Omental fat pad (tissue), 4 donors: Measurements from ENCODE around the gene GPRIN3. TPM values are rescaled to one million over a fixed set of nuclear protein-coding genes. Genes with fewer than 3 reads are reported as not detected.
"Not testable (repeated sequence)": the region's sequence is repeated elsewhere in the genome, so short reads cannot be mapped to it uniquely, and the experiment has no call there.

ENCODE experiments used
- ATAC-seq: fragments of 150-250 bp; one replicate; pipeline ENCODE4 v1.9.1; 2016; ENCODE audit warnings: mild to moderate bottlenecking, moderate library complexity; ENCODE audit not compliant: low FRiP score
- DNase-seq: peaks from one replicate; pipeline ENCODE4 v3.0.0-alpha.2; 2019; ENCODE audit warnings: low spot score
- total RNA-seq, 4 donors: library from RNA; depleted of rRNA; stranded (reverse); fragments of >200 nt; gene quantifications; one replicate each; pipeline ENCODE4 v1.1.0, GENCODE V29; 2016
- TF ChIP-seq, protein P1 (sequence below), 3 donors: fragments of 450-650 bp; IDR thresholded peaks; one replicate each; pipeline ENCODE4 v1.5.1; 2016 to 2017; ENCODE audit warnings: antibody characterized with exemption in 3 of 3, mild to moderate bottlenecking in 3 of 3, moderate library complexity in 2 of 3

GPRIN3 gene
- total RNA-seq, 4 donors from 2014 or later: 3.3 to 19.3 (median 14.7) TPM

- TF ChIP-seq, protein P1, sequence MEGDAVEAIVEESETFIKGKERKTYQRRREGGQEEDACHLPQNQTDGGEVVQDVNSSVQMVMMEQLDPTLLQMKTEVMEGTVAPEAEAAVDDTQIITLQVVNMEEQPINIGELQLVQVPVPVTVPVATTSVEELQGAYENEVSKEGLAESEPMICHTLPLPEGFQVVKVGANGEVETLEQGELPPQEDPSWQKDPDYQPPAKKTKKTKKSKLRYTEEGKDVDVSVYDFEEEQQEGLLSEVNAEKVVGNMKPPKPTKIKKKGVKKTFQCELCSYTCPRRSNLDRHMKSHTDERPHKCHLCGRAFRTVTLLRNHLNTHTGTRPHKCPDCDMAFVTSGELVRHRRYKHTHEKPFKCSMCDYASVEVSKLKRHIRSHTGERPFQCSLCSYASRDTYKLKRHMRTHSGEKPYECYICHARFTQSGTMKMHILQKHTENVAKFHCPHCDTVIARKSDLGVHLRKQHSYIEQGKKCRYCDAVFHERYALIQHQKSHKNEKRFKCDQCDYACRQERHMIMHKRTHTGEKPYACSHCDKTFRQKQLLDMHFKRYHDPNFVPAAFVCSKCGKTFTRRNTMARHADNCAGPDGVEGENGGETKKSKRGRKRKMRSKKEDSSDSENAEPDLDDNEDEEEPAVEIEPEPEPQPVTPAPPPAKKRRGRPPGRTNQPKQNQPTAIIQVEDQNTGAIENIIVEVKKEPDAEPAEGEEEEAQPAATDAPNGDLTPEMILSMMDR (IDR thresholded peaks at IDR 0.05): no peak
- ATAC-seq (no peak), DNase-seq (no peak)
Measured at GRCh38 chr4:89266128-89266527, 41.5 kb downstream of the GPRIN3 start.

DNA sequence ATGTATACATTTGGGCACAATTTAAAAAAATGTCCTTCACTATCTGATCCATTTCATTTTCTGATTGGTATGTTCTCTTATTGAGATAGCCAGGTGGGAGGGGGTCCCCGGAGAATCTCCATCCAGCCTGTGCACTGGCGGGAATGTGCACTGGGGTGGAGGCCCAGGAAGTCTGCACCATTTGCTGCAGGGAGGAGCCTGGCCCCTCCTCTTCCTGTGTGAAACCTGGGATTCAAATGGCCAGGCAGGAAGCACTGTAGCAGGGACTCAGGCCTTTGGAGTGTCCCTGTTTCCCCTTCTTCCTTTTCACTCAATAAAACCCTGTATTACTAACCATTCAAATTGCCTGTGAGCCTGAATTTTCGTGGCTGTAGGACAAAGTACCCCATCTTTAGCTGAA, 44.3 kb downstream of the GPRIN3 start:
- TF ChIP-seq, protein P1 (IDR thresholded peaks at IDR 0.05): no peak
- ATAC-seq (no peak), DNase-seq (no peak)

- TF ChIP-seq, protein P1 (IDR thresholded peaks at IDR 0.05): no peak
- DNase-seq (no peak), ATAC-seq (no peak)
Measured at GRCh38 chr4:89259301-89260028, 48.1 kb downstream of the GPRIN3 start.

GRCh38 chr4:89258506-89258905, 49.1 kb downstream of the GPRIN3 start:
- no peak for ATAC-seq
- TF ChIP-seq, protein P1 (IDR thresholded peaks at IDR 0.05): no peak

DNA sequence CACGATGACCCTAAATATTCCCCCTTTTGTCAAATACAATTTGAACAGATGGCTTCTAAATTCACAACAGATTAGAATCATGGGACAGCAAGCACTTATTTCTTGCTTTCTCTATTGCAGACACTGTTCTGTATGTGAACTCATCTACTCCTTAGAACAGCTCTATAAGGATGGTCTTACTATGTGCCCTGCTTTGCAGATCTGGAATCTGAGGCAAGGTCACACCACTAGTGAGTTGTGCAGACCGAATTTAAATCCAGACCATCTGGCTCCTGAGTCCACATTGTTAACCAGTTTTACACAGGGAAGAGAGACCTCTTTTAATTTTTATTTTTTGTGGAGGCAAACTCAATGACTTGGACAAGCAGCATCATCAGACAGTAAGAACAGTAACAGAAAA, 50.2 kb downstream of the GPRIN3 start:
- no peak for ATAC-seq
- no peak for DNase-seq
- TF ChIP-seq, protein P1 (IDR thresholded peaks at IDR 0.05): no peak

More at GRCh38 chr4:89258506-89258905, 49.1 kb downstream of the GPRIN3 start:
- DNase-seq: no peak

- ATAC-seq: no peak
- TF ChIP-seq, protein P1 (IDR thresholded peaks at IDR 0.05): no peak
Measured at GRCh38 chr4:89256203-89256800, 51.3 kb downstream of the GPRIN3 start.

DNA sequence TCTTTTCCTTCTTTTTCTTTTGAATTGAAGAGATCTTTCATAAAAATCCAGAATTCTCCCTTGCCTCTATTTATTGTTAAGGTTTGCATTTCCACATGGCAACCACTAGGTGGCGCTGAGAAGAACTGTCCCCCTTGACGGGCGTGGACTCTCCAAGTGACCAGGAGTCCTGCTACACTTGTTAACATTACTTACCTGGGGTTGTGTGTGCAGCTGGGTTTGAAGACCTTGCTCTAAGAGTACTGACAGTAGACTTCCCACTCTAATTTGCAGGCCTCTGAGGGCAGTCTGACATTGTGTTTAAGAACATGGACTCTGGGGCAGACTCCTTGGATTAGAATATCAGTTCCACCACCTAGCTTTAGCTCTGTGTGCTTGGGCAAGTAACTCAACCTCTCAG, 52.8 kb downstream of the GPRIN3 start:
- no peak for ATAC-seq
- TF ChIP-seq, protein P1 (IDR thresholded peaks at IDR 0.05): peak in 1 of 3 donors; percentile 7
- DNase-seq: no peak

More at GRCh38 chr4:89256203-89256800, 51.3 kb downstream of the GPRIN3 start:
- no peak for DNase-seq

DNA sequence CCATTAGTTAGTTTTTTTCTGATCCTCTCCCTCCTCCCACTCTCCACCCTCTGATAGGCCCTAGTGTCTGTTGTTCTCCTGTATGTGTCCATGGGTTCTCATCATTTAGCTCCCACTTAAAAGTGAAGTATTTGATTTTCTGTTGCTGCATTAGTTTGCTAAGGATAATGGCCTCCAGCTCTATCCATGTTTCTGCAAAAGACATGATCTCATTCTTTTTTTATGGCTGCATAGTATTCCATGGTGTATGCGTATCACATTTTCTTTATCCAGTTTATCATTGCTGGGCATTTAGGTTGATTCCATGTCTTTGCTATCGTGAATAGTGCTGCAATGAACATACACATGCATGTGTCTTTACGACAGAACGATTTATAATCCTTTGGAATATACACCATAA, 53.3 kb downstream of the GPRIN3 start:
- ATAC-seq, DNase-seq: not testable (repeated sequence)
